Vagina (tissue), 2 donors: ENCODE measurements around the gene RASAL2.

ENCODE experiments used
- CTCF ChIP-seq, 3 experiments: fragments of 450-650 bp in 2 of 3; fragments of 200-600 bp in 1 of 3; sonication (generic) in 1 of 3; IDR thresholded peaks; one replicate each; pipeline ENCODE4 v1.5.1; 2017 to 2019; ENCODE audit warnings: antibody characterized with exemption in 3 of 3, mild to moderate bottlenecking in 2 of 3, moderate library complexity in 2 of 3
- POLR2A ChIP-seq, 2 donors: fragments of 450-650 bp; IDR thresholded peaks; one replicate each; pipeline ENCODE4 v1.6.1; 2017; ENCODE audit warnings: antibody characterized with exemption in 2 of 2, mild to moderate bottlenecking in 2 of 2, moderate library complexity in 2 of 2

- TF ChIP-seq CTCF (IDR thresholded peaks at IDR 0.05): no peak
- no peak for TF ChIP-seq POLR2A (IDR thresholded peaks at IDR 0.05)
These were observed 67.0 kb downstream of the RASAL2 start for GRCh38 chr1:178160736-178161475.
